ENCODE results near the gene BRD7. TPM values are rescaled to one million over a fixed set of nuclear protein-coding genes. Genes with fewer than 3 reads are reported as not detected.

Gene BRD7
- total RNA-seq: 10 to 100 TPM; 33.0 to 49.9 (median 40.5) TPM

DNA sequence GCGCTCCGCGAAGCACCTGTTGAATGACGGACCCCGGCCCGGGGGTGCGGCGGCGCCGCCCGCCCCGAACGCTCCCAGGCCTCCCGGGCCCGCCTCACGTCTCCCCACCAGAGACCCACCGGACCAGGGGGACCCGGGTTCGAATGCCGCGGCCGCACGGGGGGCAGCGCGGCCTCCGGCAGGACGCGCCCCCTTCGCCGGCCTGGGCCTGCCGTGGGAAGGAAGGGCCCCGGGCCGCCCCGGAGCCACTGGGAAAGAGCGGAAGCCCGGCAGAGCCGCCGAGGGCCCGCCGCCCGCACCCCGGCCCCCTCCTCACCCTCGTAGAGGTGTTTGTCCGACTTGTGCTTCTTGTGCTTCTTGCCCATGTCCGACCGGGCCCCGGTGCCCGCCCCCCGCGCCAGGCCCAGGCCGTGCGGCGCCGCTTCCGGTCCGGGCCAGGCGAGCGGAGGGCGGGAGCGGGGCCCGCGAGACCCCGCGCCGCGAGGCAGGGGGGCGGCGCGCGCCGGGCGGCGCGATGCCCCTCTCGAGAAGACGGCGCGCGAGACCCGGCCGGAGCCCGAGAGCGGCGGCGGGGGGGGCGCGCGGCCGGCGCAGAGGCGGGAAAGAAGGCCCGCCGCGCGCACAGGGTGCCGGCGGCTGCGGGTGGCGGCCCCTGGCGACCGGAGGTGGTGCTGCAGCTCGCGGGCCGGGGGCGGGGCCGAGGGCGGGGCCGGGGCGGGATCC lies at the start of gene BRD7:
TSS of gene BRD7 (minus strand) at position 579 of the 723 bp plus-strand sequence. CDS start at position 365, 214 bp downstream.
- TF ChIP-seq, protein P1, sequence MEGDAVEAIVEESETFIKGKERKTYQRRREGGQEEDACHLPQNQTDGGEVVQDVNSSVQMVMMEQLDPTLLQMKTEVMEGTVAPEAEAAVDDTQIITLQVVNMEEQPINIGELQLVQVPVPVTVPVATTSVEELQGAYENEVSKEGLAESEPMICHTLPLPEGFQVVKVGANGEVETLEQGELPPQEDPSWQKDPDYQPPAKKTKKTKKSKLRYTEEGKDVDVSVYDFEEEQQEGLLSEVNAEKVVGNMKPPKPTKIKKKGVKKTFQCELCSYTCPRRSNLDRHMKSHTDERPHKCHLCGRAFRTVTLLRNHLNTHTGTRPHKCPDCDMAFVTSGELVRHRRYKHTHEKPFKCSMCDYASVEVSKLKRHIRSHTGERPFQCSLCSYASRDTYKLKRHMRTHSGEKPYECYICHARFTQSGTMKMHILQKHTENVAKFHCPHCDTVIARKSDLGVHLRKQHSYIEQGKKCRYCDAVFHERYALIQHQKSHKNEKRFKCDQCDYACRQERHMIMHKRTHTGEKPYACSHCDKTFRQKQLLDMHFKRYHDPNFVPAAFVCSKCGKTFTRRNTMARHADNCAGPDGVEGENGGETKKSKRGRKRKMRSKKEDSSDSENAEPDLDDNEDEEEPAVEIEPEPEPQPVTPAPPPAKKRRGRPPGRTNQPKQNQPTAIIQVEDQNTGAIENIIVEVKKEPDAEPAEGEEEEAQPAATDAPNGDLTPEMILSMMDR (IDR thresholded peaks at IDR 0.05; ENCODE audit: low read depth): no peak

DNA sequence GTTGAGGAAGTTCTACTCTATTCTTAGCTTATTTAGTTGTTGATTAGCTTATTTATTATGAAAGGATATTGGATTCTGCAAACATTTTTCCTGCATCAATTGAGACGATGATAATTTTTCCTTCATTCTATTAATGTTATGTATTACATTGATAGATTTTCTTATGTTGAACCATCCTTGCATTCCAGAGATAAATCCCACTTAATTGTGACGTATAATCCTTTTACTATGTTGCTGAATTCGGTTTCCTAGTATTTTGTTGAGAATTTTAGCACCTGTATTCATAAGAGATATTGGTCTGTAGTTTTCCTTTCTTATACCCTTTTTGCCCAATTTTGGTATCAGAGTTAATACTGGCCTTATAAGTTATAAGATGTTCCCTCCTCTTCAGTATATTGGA lies 47.6 kb upstream of the BRD7 start:
- TF ChIP-seq, protein P1 (IDR thresholded peaks at IDR 0.05; ENCODE audit: low read depth): no peak

DNA sequence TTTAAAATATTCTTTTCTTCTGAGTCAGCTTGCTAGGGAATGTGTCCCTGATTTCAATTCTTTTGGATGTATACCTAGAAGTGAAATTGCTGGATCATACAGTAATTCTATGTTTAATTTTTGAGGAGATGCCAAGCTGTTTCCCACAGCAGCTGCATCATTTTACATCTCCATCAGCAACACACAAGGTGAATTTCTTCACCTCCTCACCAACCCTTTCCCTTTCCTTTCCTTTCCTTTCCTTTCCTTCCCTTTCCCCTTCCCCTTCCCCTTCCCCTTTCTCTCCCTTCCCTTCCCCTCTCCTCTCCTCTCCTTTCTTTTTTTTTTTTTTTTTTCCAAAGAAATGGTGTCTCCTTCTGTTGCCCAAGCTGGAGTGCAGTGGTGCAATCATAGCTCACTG lies 45.4 kb upstream of the BRD7 start:
- TF ChIP-seq, protein P1 (IDR thresholded peaks at IDR 0.05; ENCODE audit: low read depth): no peak

DNA sequence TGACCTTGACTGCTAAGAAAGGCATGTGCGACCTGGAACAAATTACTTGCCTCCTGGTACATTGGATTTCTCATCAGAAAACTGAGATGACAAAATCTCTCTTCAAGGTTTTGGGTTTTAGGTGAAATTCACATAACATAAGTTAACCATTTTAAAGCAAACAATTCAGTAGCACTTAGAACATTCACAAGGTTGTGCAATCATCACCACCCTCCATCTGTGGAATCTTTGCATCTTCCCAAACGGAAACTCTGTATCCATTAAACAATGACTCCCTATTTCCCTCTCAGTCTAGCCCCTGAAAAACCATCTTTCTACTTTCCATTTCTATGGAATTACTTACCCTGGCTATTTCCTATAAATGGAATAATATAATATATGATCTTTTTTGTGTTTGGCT lies 42.2 kb upstream of the BRD7 start:
- TF ChIP-seq, protein P1 (IDR thresholded peaks at IDR 0.05; ENCODE audit: low read depth): no peak

DNA sequence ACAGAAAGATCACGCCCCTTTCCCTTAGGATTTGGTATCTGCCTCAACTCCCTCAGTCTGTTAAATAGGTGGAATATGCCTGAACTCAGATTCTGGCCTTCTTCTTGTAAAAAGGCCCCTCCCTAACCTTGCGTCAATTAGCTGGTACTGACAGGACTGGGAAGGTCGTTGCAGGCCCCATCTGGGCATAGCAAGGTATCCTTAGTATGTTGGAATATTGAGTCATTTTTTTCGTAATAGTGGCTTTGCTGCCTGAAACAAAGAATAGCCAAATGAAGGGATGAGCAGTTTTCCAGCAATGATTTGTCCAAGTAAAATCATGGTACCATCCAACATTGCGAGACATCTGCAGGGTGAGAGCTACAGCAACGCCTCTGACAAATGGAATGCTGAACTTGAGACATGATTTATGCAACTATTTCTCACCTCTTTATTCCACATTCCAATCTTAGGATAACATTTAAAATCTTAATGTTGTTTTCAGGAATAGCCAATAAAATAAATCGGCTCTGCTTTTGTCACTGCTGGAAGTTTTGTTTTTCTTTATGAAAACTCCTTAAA lies 39.3 kb upstream of the BRD7 start:
- TF ChIP-seq, protein P1 (IDR thresholded peaks at IDR 0.05; ENCODE audit: low read depth): no peak

DNA sequence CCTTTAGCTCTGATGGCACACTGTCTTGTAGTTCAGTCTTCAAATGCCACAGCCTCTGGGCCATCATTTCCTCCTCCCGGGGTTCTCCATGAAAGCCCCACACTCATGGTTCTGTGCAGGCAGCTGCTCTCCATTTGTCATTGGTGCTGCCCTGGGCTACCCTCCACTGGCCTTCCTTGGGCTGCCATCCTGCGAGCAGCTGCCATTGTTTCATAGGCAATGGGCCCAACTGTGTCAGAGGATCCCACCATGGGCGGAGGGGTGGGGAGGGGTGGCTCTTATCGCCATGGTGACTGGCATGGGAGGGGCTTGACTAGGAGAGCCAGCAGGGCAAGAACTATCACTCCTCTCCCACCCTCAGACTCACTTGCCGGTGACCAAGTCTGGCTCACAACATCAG lies 38.6 kb upstream of the BRD7 start:
- TF ChIP-seq, protein P1 (IDR thresholded peaks at IDR 0.05; ENCODE audit: low read depth): no peak

DNA sequence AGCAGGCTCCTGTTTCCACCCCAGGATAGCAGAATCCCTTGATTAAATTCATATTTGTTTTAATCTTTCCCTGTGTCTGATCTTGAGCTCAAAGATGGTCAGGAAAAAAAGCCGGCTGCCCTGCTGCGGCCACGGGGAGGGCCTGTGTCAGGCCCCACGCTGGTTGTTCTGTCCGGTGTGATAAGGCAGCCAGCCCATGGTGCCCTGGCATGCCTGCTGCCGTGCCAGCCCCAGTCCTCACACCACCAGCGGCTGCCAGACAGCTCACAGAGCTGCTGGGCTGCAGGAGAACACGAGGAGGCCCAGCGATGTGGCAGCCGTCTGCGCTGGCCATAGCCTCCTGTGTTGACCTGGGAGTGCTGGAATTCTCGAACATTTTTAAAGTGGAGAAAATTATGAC lies 34.7 kb upstream of the BRD7 start:
- TF ChIP-seq, protein P1 (IDR thresholded peaks at IDR 0.05; ENCODE audit: low read depth): no peak
